ENCODE data around the gene SYT1.

DNA sequence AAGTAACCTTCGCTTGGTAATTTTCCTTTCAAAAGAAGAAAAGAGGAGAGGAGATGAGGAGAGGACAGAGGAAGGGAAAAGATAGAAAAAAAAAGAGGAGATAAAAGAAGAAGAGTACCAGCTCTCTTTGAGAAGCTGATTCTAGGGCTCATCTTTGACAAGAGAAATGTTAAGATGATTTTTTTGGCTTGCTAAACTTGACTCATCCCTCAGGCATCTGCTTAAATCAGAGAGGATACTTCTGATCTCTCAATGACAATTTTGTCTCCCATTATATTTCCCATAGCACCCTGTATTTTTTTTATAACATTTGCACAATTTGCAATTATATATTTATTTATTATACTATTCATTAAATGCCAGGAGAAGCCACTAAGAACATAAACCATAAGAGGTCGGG, 17.1 kb downstream of the SYT1 start:
- TF ChIP-seq EZH2 (IDR thresholded peaks at IDR 0.05) = no peak
- TF ChIP-seq POLR2AphosphoS5 (IDR thresholded peaks at IDR 0.05; ENCODE audit: borderline replicate concordance, low read depth, low read length) = no peak
- TF ChIP-seq FOXP2 (optimal IDR thresholded peaks at IDR 0.05; ENCODE audit: control extremely low read depth, extremely low read length, insufficient read depth) = no peak
